PFSK-1 (cell line): ENCODE results near the gene CEACAM19.

Experiments
- POLR2AphosphoS5 ChIP-seq: IDR thresholded peaks from 2 replicates; pipeline ENCODE4 v1.6.1; 2012; ENCODE audit warnings: low read depth, mild to moderate bottlenecking, control low read depth, low read length, moderate library complexity
- REST ChIP-seq, 2 experiments: IDR thresholded peaks; 2 replicates each; pipeline versions ENCODE4 v1.6.1 to v1.8.0; 2011 to 2012; ENCODE audit warnings: low read depth in 2 of 2, low read length in 2 of 2, control low read depth in 1 of 2, inconsistent platforms in 1 of 2, mild to moderate bottlenecking in 1 of 2, moderate library complexity in 1 of 2; ENCODE audit not compliant: insufficient read depth in 1 of 2
- SIN3A ChIP-seq: IDR thresholded peaks from 2 replicates; pipeline ENCODE4 v1.6.1; 2012; ENCODE audit warnings: mild to moderate bottlenecking, low read length, moderate library complexity, borderline replicate concordance; ENCODE audit not compliant: insufficient read depth
- TAF1 ChIP-seq: IDR thresholded peaks from 2 replicates; pipeline ENCODE4 v1.6.1; 2012; ENCODE audit warnings: low read length, control low read depth, borderline replicate concordance; ENCODE audit not compliant: insufficient read depth

GRCh38 chr19:44648631-44649251, 22.5 kb upstream of the CEACAM19 start:
- TF ChIP-seq SIN3A (no peak), POLR2AphosphoS5 (no peak), TAF1 (no peak), REST (IDR thresholded peaks at IDR 0.05; ENCODE audit: insufficient read depth in 1 of 2, low read depth in 2 of 2, low read length in 2 of 2) (no peak)
